C4-2B (cell line): Measurements from ENCODE around the gene BCL11B.

Experiments used
- H3K27ac ChIP-seq: fragments of 450-650 bp; 2 replicates; pipeline ENCODE4 v1.5.1; 2017
- CTCF ChIP-seq: fragments of 450-650 bp; conservative IDR thresholded peaks from 2 replicates; pipeline ENCODE4 v1.5.1; 2017; ENCODE audit warnings: mild to moderate bottlenecking
- ZFX ChIP-seq: fragments of 450-650 bp; IDR thresholded peaks from 2 replicates; pipeline ENCODE4 v1.6.1; 2017

Gene BCL11B

GRCh38 chr14:99266181-99267178 lies 5.5 kb downstream of the BCL11B start:
- TF ChIP-seq CTCF: peak; percentile 99
- TF ChIP-seq ZFX: no peak

GRCh38 chr14:99265571-99265970 lies 6.4 kb downstream of the BCL11B start:
- TF ChIP-seq CTCF: no peak
- TF ChIP-seq ZFX: no peak
- H3K27ac ChIP-seq: no peak overlapping the region

More at GRCh38 chr14:99266181-99267178, 5.5 kb downstream of the BCL11B start:
- no peak overlapping the region for H3K27ac ChIP-seq

GRCh38 chr14:99264691-99265450 lies 7.1 kb downstream of the BCL11B start:
- TF ChIP-seq CTCF (no peak), ZFX (no peak)
- no peak overlapping the region for H3K27ac ChIP-seq

- no peak overlapping the region for H3K27ac ChIP-seq
- TF ChIP-seq CTCF (no peak), ZFX (no peak)
These were observed 8.2 kb downstream of the BCL11B start for GRCh38 chr14:99263564-99264330.

- no peak for TF ChIP-seq ZFX
- TF ChIP-seq CTCF: no peak
- H3K27ac ChIP-seq: no peak overlapping the region
These were observed 9.0 kb downstream of the BCL11B start for GRCh38 chr14:99262977-99263448.

GRCh38 chr14:99261912-99262787 lies 9.8 kb downstream of the BCL11B start:
- H3K27ac ChIP-seq: no peak overlapping the region
- TF ChIP-seq CTCF: no peak
- no peak for TF ChIP-seq ZFX
